H1 (cell line): ENCODE measurements around the gene MAGI1. TPM values are rescaled to one million over a fixed set of nuclear protein-coding genes. Genes with fewer than 3 reads are reported as not detected.
A peak's percentile ranks its signal among the peaks of the same experiment; 100 is the strongest.

Experiments used
- CTCF ChIA-PET: fragments of 300-600 bp; sonication (Branson Sonifier 250); formaldehyde crosslinking; loops from one replicate; lab custom pipeline; 2021; ENCODE audit not compliant: partially characterized antibody; lab: Charles Lee
- POLR2A ChIA-PET: fragments of 300-600 bp; sonication (Branson Sonifier 250); formaldehyde crosslinking; loops from one replicate; lab custom pipeline; 2021; ENCODE audit warnings: inconsistent platforms; ENCODE audit not compliant: partially characterized antibody; lab: Charles Lee
- DNase-seq, 2 experiments: peaks; one replicate each; pipeline versions ENCODE4 v3.0.0 to v3.0.0-alpha.2; 2010 to 2022; ENCODE audit warnings: low spot score in 2 of 2, low read depth in 1 of 2, mixed read lengths in 1 of 2
- FAIRE-seq: peaks from 2 replicates; lab custom pipeline; 2011; peaks lifted over from hg19 to GRCh38; lab: Jason Lieb, UNC
- H2AFZ ChIP-seq: 2 replicates; pipeline ENCODE4 v1.8.1; 2012; ENCODE audit warnings: low read length, inconsistent platforms
- H2AK5ac ChIP-seq: 2 replicates; pipeline ENCODE4 v1.6.1; 2013; ENCODE audit warnings: low read depth, low read length
- H2BK120ac ChIP-seq: replicated peaks from 2 replicates; pipeline ENCODE3; 2013; ENCODE audit warnings: low read depth, low read length, inconsistent platforms
- H2BK12ac ChIP-seq: 2 replicates; pipeline ENCODE4 v1.6.1; 2013; ENCODE audit warnings: low read depth, low read length
- H2BK15ac ChIP-seq: 2 replicates; pipeline ENCODE4 v1.6.1; 2013; ENCODE audit warnings: low read length
- H2BK20ac ChIP-seq: 2 replicates; pipeline ENCODE4 v1.6.1; 2013; ENCODE audit warnings: low read length
- H2BK5ac ChIP-seq: 2 replicates; pipeline ENCODE4 v1.6.1; 2013; ENCODE audit warnings: low read depth, low read length
- H3K14ac ChIP-seq: 2 replicates; pipeline ENCODE4 v1.6.1; 2013; ENCODE audit warnings: inconsistent platforms; ENCODE audit not compliant: insufficient read length
- H3K18ac ChIP-seq: 2 replicates; pipeline ENCODE4 v1.6.1; 2013; ENCODE audit warnings: low read length; ENCODE audit errors: extremely low read depth
- H3K23ac ChIP-seq: 2 replicates; pipeline ENCODE4 v1.6.1; 2013; ENCODE audit warnings: inconsistent platforms; ENCODE audit not compliant: insufficient read length
- H3K23me2 ChIP-seq: 2 replicates; pipeline ENCODE4 v1.6.1; 2013; ENCODE audit warnings: low read depth, low read length
- H3K27ac ChIP-seq: 2 replicates; pipeline ENCODE4 v1.6.1; 2011; ENCODE audit warnings: low read depth, low read length, inconsistent platforms
- H3K27me3 ChIP-seq, 4 experiments: replicated peaks in 1 of 4; 1 replicate in 1 of 4; 2 replicates in 3 of 4; pipeline versions ENCODE4 v1.6.1 to v1.8.1; 2011 to 2013; ENCODE audit warnings: low read length in 3 of 4, mild to moderate bottlenecking in 3 of 4, inconsistent platforms in 2 of 4, mixed read lengths in 2 of 4, moderate library complexity in 1 of 4; ENCODE audit not compliant: control insufficient read depth in 3 of 4, insufficient read depth in 3 of 4; ENCODE audit errors: extremely low read depth in 1 of 4
- H3K36me3 ChIP-seq, 4 experiments: 2 replicates each; pipeline versions ENCODE4 v1.6.1 to v1.8.1; 2011 to 2013; ENCODE audit warnings: mild to moderate bottlenecking in 4 of 4, low read length in 3 of 4, moderate library complexity in 2 of 4, control low read depth in 1 of 4, inconsistent platforms in 1 of 4; ENCODE audit not compliant: insufficient read depth in 4 of 4, control insufficient read depth in 2 of 4
- H3K4ac ChIP-seq: replicated peaks from 2 replicates; pipeline ENCODE3; 2013; ENCODE audit warnings: low read length, low read depth, mixed read lengths, inconsistent platforms; ENCODE audit not compliant: insufficient read length
- H3K4me1 ChIP-seq, 4 experiments: replicated peaks in 1 of 4; 1 replicate in 1 of 4; 2 replicates in 3 of 4; pipeline versions ENCODE4 v1.6.1 to v1.8.1; 2011 to 2013; ENCODE audit warnings: low read length in 3 of 4, inconsistent platforms in 2 of 4, mixed read lengths in 1 of 4; ENCODE audit not compliant: insufficient read depth in 4 of 4, control insufficient read depth in 3 of 4
- H3K4me2 ChIP-seq, 2 experiments: 2 replicates each; pipeline versions ENCODE4 v1.6.1 to v1.8.1; 2011 to 2013; ENCODE audit warnings: low read depth in 2 of 2, low read length in 2 of 2, control low read depth in 1 of 2, inconsistent platforms in 1 of 2, mild to moderate bottlenecking in 1 of 2; ENCODE audit not compliant: insufficient read depth in 1 of 2
- H3K4me3 ChIP-seq, 4 experiments: fragments of 200-600, 300-600 bp in 1 of 4; sonication (generic), shearing (Covaris generic), sonication (Bioruptor Twin) in 1 of 4; 2 replicates each; pipeline versions ENCODE4 v1.5.1 to v1.8.1; 2011 to 2016; ENCODE audit warnings: low read length in 4 of 4, low read depth in 3 of 4, control low read depth in 2 of 4, inconsistent platforms in 2 of 4, mild to moderate bottlenecking in 2 of 4, mixed read lengths in 1 of 4, moderate library complexity in 1 of 4; ENCODE audit not compliant: insufficient read depth in 2 of 4; ENCODE audit errors: extremely low read depth in 1 of 4
- H3K56ac ChIP-seq: replicated peaks from 2 replicates; pipeline ENCODE3; 2013; ENCODE audit warnings: low read depth, mild to moderate bottlenecking, mixed read lengths, low read length, inconsistent platforms; ENCODE audit not compliant: insufficient read length
- H3K79me1 ChIP-seq: 2 replicates; pipeline ENCODE4 v1.6.1; 2013; ENCODE audit warnings: low read depth, low read length, control low read depth
- H3K79me2 ChIP-seq, 2 experiments: 2 replicates each; pipeline versions ENCODE4 v1.6.1 to v1.8.1; 2012 to 2013; ENCODE audit warnings: low read length in 2 of 2, mild to moderate bottlenecking in 2 of 2, inconsistent platforms in 1 of 2; ENCODE audit not compliant: insufficient read depth in 2 of 2, control insufficient read depth in 1 of 2
- H3K9ac ChIP-seq, 4 experiments: replicated peaks in 1 of 4; 1 replicate in 1 of 4; 2 replicates in 3 of 4; pipeline versions ENCODE4 v1.6.1 to v1.8.1; 2011 to 2013; ENCODE audit warnings: low read depth in 3 of 4, low read length in 3 of 4, control low read depth in 2 of 4, mild to moderate bottlenecking in 2 of 4, moderate library complexity in 2 of 4, inconsistent platforms in 1 of 4; ENCODE audit errors: extremely low read depth in 1 of 4
- H3K9me3 ChIP-seq, 2 experiments: 2 replicates each; pipeline versions ENCODE4 v1.6.1 to v1.8.1; 2012 to 2013; ENCODE audit warnings: mild to moderate bottlenecking in 2 of 2, moderate library complexity in 2 of 2, control low read depth in 1 of 2, inconsistent platforms in 1 of 2, low read depth in 1 of 2, low read length in 1 of 2, mixed read lengths in 1 of 2; ENCODE audit not compliant: insufficient read depth in 2 of 2
- H4K20me1 ChIP-seq, 2 experiments: replicated peaks in 1 of 2; 2 replicates each; pipeline versions ENCODE3 to v1.8.1; 2011 to 2013; ENCODE audit warnings: inconsistent platforms in 2 of 2, low read length in 2 of 2, mild to moderate bottlenecking in 1 of 2; ENCODE audit not compliant: insufficient read depth in 2 of 2, control insufficient read depth in 1 of 2
- H4K5ac ChIP-seq: 2 replicates; pipeline ENCODE4 v1.6.1; 2013; ENCODE audit warnings: low read length, low read depth, mixed read lengths, inconsistent platforms; ENCODE audit not compliant: insufficient read length
- H4K8ac ChIP-seq: 2 replicates; pipeline ENCODE4 v1.8.0; 2013; ENCODE audit warnings: mild to moderate bottlenecking, moderate library complexity, low read length, inconsistent platforms; ENCODE audit not compliant: insufficient read depth; ENCODE audit errors: extremely low read depth
- H4K91ac ChIP-seq: replicated peaks from 2 replicates; pipeline ENCODE3; 2013; ENCODE audit warnings: low read length, mixed read lengths, inconsistent platforms; ENCODE audit not compliant: insufficient read length
- KDM1A ChIP-seq: fragments of 200-600, 300-600 bp; sonication (generic); IDR thresholded peaks from 2 replicates; pipeline ENCODE4 v1.7.1; 2016; ENCODE audit warnings: mild to moderate bottlenecking, low read length, borderline replicate concordance
- KDM5A ChIP-seq: fragments of 200-600 bp; IDR thresholded peaks from 2 replicates; pipeline ENCODE4 v1.7.1; 2012; ENCODE audit warnings: mild to moderate bottlenecking, low read length, inconsistent platforms, mixed read lengths
- SP2 ChIP-seq: IDR thresholded peaks from 2 replicates; pipeline ENCODE4 v1.6.1; 2012; ENCODE audit warnings: mild to moderate bottlenecking, low read length, inconsistent platforms
- TAF7 ChIP-seq: optimal IDR thresholded peaks from 2 replicates; pipeline ENCODE3; 2011; ENCODE audit warnings: low read depth, mild to moderate bottlenecking, inconsistent platforms, low read length, moderate library complexity, borderline replicate concordance
- WGBS, 2 experiments: shearing (Covaris generic) in 1 of 2; methylation state at CpG; one replicate each; pipeline versions ENCODE4 v1.1.6 to v1.1.7; 2013 to 2015; ENCODE audit warnings: low lambda C conversion rate in 2 of 2, mixed read lengths in 2 of 2, inconsistent platforms in 1 of 2, low coverage in 1 of 2, missing lambda C conversion rate in 1 of 2; ENCODE audit not compliant: insufficient replicate concordance in 2 of 2, insufficient coverage in 1 of 2, insufficient read length in 1 of 2; ENCODE audit errors: extremely low coverage in 1 of 2, missing lambda C conversion rate in 1 of 2; 5-methylcytosine and 5-hydroxymethylcytosine counted together
- polyA plus RNA-seq, 7 experiments: library from polyadenylated mRNA; depleted of rRNA in 3 of 7; stranded (reverse) in 5 of 7; unstranded in 2 of 7; fragments of >200 nt in 5 of 7; fragments of 200-250 nt in 2 of 7; gene quantifications; 1 replicate in 5 of 7; 2 replicates in 1 of 7; 4 replicates in 1 of 7; pipeline versions ENCODE4 v1.2.1 to v1.2.3, GENCODE V29; 2011 to 2013; ENCODE audit warnings: missing spikeins in 2 of 7, mixed read lengths in 2 of 7
- total RNA-seq: library from RNA; stranded (reverse); fragmentation: NEBNext Ultra II Directional; extraction: Animal tissue kit (Norgen Biotek cat#: 25700); gene quantifications from 2 replicates; pipeline ENCODE4 v1.2.1, GENCODE V29; 2021

Gene MAGI1
- total and polyA plus RNA-seq, 2 of the 8 experiments (the other 6 are each of a cell fraction or from before 2014, with no cell fraction given): 19.8 to 78.0 TPM

GRCh38 chr3:65667963-65668362 is 370.8 kb downstream of the MAGI1 start:
- POLR2A ChIA-PET: no interaction called here
- H3K27me3 ChIP-seq: no peaks in the 10 kb centered on the region
- no peak overlapping the region for H3K18ac ChIP-seq
- 93% methylated on average over 4 of the region's 4 CpGs; no CpG with 5 or more reads in 1 of the 2 experiments for WGBS, 2 experiments
- no peak for DNase-seq
- H3K4ac ChIP-seq: no peak overlapping the region
- no peak for TF ChIP-seq KDM5A
- no peak for TF ChIP-seq SP2
- TF ChIP-seq KDM1A: 0 out of 2 replicates have a peak, but pooled peaks have one; percentile 29
- no peak for TF ChIP-seq TAF7
- TF ChIP-seq, all 59 proteins: peak for 1
- Histone ChIP-seq H3K56ac (no peak overlapping the region), H3K4me3 (no peak overlapping the region), H2BK15ac (no peak overlapping the region), H3K79me1 (no peaks in the 10 kb centered on the region), H2AK5ac (no peak overlapping the region), H4K5ac (no peak overlapping the region), H3K23me2 (no peaks in the 10 kb centered on the region), H3K27ac (no peak overlapping the region), H3K9ac (no peak overlapping the region), H2BK120ac (no peak overlapping the region), H4K91ac (no peak overlapping the region), H3K79me2 (peaks cover 0 to 11% of the 10 kb centered on the region in 2 experiments; a peak in 2 of 4 replicates), H3K4me2 (no peak overlapping the region), H2BK20ac (no peak overlapping the region), H3K23ac (no peak overlapping the region), H3K14ac (no peak overlapping the region), H3K36me3 (no peaks in the 10 kb centered on the region), H2BK12ac (no peak overlapping the region), H3K9me3 (no peaks in the 10 kb centered on the region), H2BK5ac (no peak overlapping the region), H4K20me1 (peaks cover 0 to 2% of the 10 kb centered on the region in 2 experiments), H3K4me1 (peaks cover 0 to 4% (median 0%) of the 10 kb centered on the region in 4 experiments; a peak in 1 of 7 replicates), H4K8ac (no peak overlapping the region), H2AFZ (no peak overlapping the region)
- no peak for FAIRE-seq
- CTCF ChIA-PET: interaction anchor here (0.6 to 1.8 kb wide), 7 partner anchors 13 to 241 kb away, joined by 3 to 5 read pairs (median 3); no protein-coding TSS in a partner anchor
